GM18526 (cell line): ENCODE data around the gene AGFG2.

ENCODE experiments used
- POLR2A ChIP-seq: IDR thresholded peaks from 3 replicates; pipeline ENCODE4 v1.6.1; 2011; ENCODE audit not compliant: insufficient read length; ENCODE audit errors: extremely low read depth

Gene AGFG2

GRCh38 chr7:100595188-100595587 lies 56.2 kb downstream of the AGFG2 start:
- TF ChIP-seq POLR2A = no peak

GRCh38 chr7:100598425-100598824 lies 59.4 kb downstream of the AGFG2 start:
- no peak for TF ChIP-seq POLR2A

GRCh38 chr7:100599911-100600729 lies 61.1 kb downstream of the AGFG2 start:
- TF ChIP-seq POLR2A = no peak

- no peak for TF ChIP-seq POLR2A
These were observed 61.7 kb downstream of the AGFG2 start for GRCh38 chr7:100600730-100601038.

GRCh38 chr7:100602889-100603725 lies 64.1 kb downstream of the AGFG2 start:
- no peak for TF ChIP-seq POLR2A

GRCh38 chr7:100603726-100604027 lies 64.7 kb downstream of the AGFG2 start:
- no peak for TF ChIP-seq POLR2A

- peak; percentile 24 for TF ChIP-seq POLR2A
These were observed 65.3 kb downstream of the AGFG2 start for GRCh38 chr7:100604028-100604975.

- TF ChIP-seq POLR2A = no peak
These were observed 66.2 kb downstream of the AGFG2 start for GRCh38 chr7:100604976-100605911.

GRCh38 chr7:100606313-100606712 lies 67.3 kb downstream of the AGFG2 start:
- no peak for TF ChIP-seq POLR2A

GRCh38 chr7:100607111-100607510 lies 68.1 kb downstream of the AGFG2 start:
- TF ChIP-seq POLR2A = no peak

- TF ChIP-seq POLR2A = no peak
These were observed 71.0 kb downstream of the AGFG2 start for GRCh38 chr7:100609958-100610357.

GRCh38 chr7:100611983-100612729 lies 73.2 kb downstream of the AGFG2 start, which contains the start of gene MOSPD3:
MOSPD3 (plus strand) TSS chr7:100612540; CDS start chr7:100612792, 252 bp downstream.
- TF ChIP-seq POLR2A = peak; percentile 79

- no peak for TF ChIP-seq POLR2A
These were observed 73.9 kb downstream of the AGFG2 start for GRCh38 chr7:100612730-100613390.
